GM12878 (cell line): ENCODE results near the gene RABL6. TPM values are rescaled to one million over a fixed set of nuclear protein-coding genes. Genes with fewer than 3 reads are reported as not detected.

ENCODE experiments used
- ATAC-seq: fragments of 200-7000 bp; cut with Tn5 transposase; 3 replicates; pipeline ENCODE4 v1.9.1; 2020; ENCODE audit warnings: mild to moderate bottlenecking, moderate library complexity
- BruUV-seq: library from RNA; stranded (reverse); fragments of 400-500 nt; replicated peaks from 2 replicates; lab custom pipeline; 2021; lab: Mats Ljungman, UMichigan
- CTCF ChIA-PET: fragments of 300-600 bp; sonication (Branson Sonifier 250); formaldehyde crosslinking; extraction: SDS; loops from one replicate; lab custom pipeline; 2021; ENCODE audit warnings: inconsistent platforms; lab: Yijun Ruan, JAX
- POLR2A ChIA-PET: fragments of 350-600 bp; formaldehyde crosslinking; extraction: SDS; loops from one replicate; lab custom pipeline; 2021; ENCODE audit warnings: inconsistent platforms; lab: Charles Lee
- RAD21 ChIA-PET: fragments of 300-600 bp; sonication (Branson Sonifier 250); formaldehyde crosslinking; loops from one replicate; lab custom pipeline; 2023; ENCODE audit warnings: antibody characterized with exemption; ENCODE audit not compliant: unreplicated experiment; lab: Charles Lee
- SMC1A ChIA-PET: fragments of 300-600 bp; sonication (Branson Sonifier 250); formaldehyde crosslinking; loops from one replicate; lab custom pipeline; 2023; ENCODE audit not compliant: unreplicated experiment, uncharacterized antibody; lab: Charles Lee
- DNase-seq: peaks from one replicate; pipeline ENCODE4 v3.0.0-alpha.2; 2011; ENCODE audit warnings: low read depth, low spot score
- FAIRE-seq: peaks from 3 replicates; lab custom pipeline; 2011; peaks lifted over from hg19 to GRCh38; lab: Jason Lieb, UNC
- H2AFZ ChIP-seq: 2 replicates; pipeline ENCODE4 v1.6.0; 2011; ENCODE audit warnings: low read depth, low read length, control low read depth; ENCODE audit not compliant: control insufficient read depth
- H3K27ac ChIP-seq: 2 replicates; pipeline ENCODE4 v1.5.1; 2011; ENCODE audit warnings: control low read depth; ENCODE audit not compliant: control insufficient read depth, insufficient read depth
- H3K27me3 ChIP-seq, 2 experiments: replicated peaks in 1 of 2; 2 replicates each; pipeline versions ENCODE4 v1.6.0 to v1.6.1; 2011; ENCODE audit warnings: low read length in 1 of 2; ENCODE audit not compliant: control insufficient read depth in 2 of 2, insufficient read depth in 2 of 2
- H3K36me3 ChIP-seq, 2 experiments: 2 replicates each; pipeline ENCODE4 v1.5.1; 2011; ENCODE audit warnings: low read length in 1 of 2; ENCODE audit not compliant: control insufficient read depth in 2 of 2, insufficient read depth in 2 of 2
- H3K4me1 ChIP-seq: 2 replicates; pipeline ENCODE4 v1.6.1; 2011; ENCODE audit warnings: mild to moderate bottlenecking, low read length, moderate library complexity, mixed read lengths; ENCODE audit not compliant: control insufficient read depth, insufficient read depth
- H3K4me2 ChIP-seq: 2 replicates; pipeline ENCODE4 v1.6.0; 2011; ENCODE audit warnings: control low read depth; ENCODE audit not compliant: control insufficient read depth, insufficient read depth
- H3K4me3 ChIP-seq: fragments of 200-600 bp; sonication (generic); 2 replicates; pipeline ENCODE4 v1.5.1; 2016
- H3K79me2 ChIP-seq: 2 replicates; pipeline ENCODE4 v1.6.0; 2011; ENCODE audit warnings: low read length; ENCODE audit not compliant: control insufficient read depth, insufficient read depth
- H3K9ac ChIP-seq: 2 replicates; pipeline ENCODE4 v1.8.0; 2011; ENCODE audit warnings: low read length, control low read depth, mixed read lengths; ENCODE audit not compliant: control insufficient read depth, insufficient read depth
- H3K9me3 ChIP-seq: replicated peaks from 3 replicates; pipeline ENCODE4 v1.5.1; 2011; ENCODE audit warnings: mild to moderate bottlenecking, low read length; ENCODE audit not compliant: control insufficient read depth, insufficient read depth
- H4K20me1 ChIP-seq: 2 replicates; pipeline ENCODE4 v1.6.0; 2011; ENCODE audit not compliant: control insufficient read depth, insufficient read depth
- MYC ChIP-seq: IDR thresholded peaks from 2 replicates; pipeline ENCODE4 v1.6.1; 2011; ENCODE audit warnings: mild to moderate bottlenecking, low read length, moderate library complexity, inconsistent platforms; ENCODE audit not compliant: insufficient read depth, insufficient replicate concordance, insufficient read length, severe bottlenecking
- PML ChIP-seq: IDR thresholded peaks from 2 replicates; pipeline ENCODE4 v1.6.1; 2012; ENCODE audit warnings: low read length, inconsistent platforms
- RAD21 ChIP-seq: IDR thresholded peaks from 2 replicates; pipeline ENCODE4 v1.6.1; 2011; ENCODE audit warnings: mild to moderate bottlenecking, low read depth, low read length, moderate library complexity; ENCODE audit not compliant: insufficient read depth
- TAF1 ChIP-seq: IDR thresholded peaks from 2 replicates; pipeline ENCODE4 v1.6.1; 2011; ENCODE audit warnings: mild to moderate bottlenecking, low read depth, low read length, borderline replicate concordance
- ZBTB4 ChIP-seq: fragments of 450-650 bp; formaldehyde crosslinking; IDR thresholded peaks from 2 replicates; pipeline ENCODE4 v1.4.0; 2022; ENCODE audit warnings: mild to moderate bottlenecking, moderate library complexity
- ZNF622 ChIP-seq: fragments of 450-650 bp; IDR thresholded peaks from 2 replicates; pipeline ENCODE4 v1.6.1; 2017; ENCODE audit warnings: mild to moderate bottlenecking, inconsistent platforms
- WGBS: methylation state at CpG from one replicate; pipeline ENCODE4 v1.1.6; 2016; ENCODE audit warnings: low lambda C conversion rate; ENCODE audit not compliant: insufficient replicate concordance, insufficient coverage; ENCODE audit errors: missing lambda C conversion rate; 5-methylcytosine and 5-hydroxymethylcytosine counted together
- in situ Hi-C: fragments of 300-500 bp; cut with MboI; formaldehyde crosslinking; loops from 9 replicates; pipeline ENCODE4 v1.14.3; 2018; ENCODE audit warnings: mixed read lengths
- intact Hi-C: fragments of 100-400 bp; cut with micrococcal nuclease; formaldehyde crosslinking; loops from one replicate; pipeline ENCODE4 v1.14.2; 2022; ENCODE audit not compliant: unreplicated experiment
- polyA plus RNA-seq, 11 experiments: library from polyadenylated mRNA; depleted of rRNA in 4 of 11; unstranded in 6 of 11; stranded (reverse) in 5 of 11; fragments of >200 nt; fragmentation: Nextera tagmentation in 4 of 11; fragmentation: Illumina TruSeq in 1 of 11; extraction: Ambion mirVana in 4 of 11; extraction: Trizol in 1 of 11; gene quantifications; 1 replicate in 1 of 11; 2 replicates in 10 of 11; pipeline versions ENCODE4 v1.2.1 to v1.2.3, GENCODE V29; 2011 to 2016; ENCODE audit warnings: inconsistent platforms in 2 of 11, missing spikeins in 2 of 11, low read depth in 1 of 11
- total RNA-seq, 4 experiments: library from RNA; depleted of rRNA in 3 of 4; stranded (reverse); fragments of >200 nt in 3 of 4; fragmentation: Illumina TruSeq in 1 of 4; extraction: Trizol in 1 of 4; gene quantifications; 2 replicates each; pipeline versions ENCODE4 v1.2.1 to v1.2.3, GENCODE V29; 2013 to 2021
- TF ChIP-seq, protein P1 (sequence below): fragments of 450-650 bp; formaldehyde crosslinking; IDR thresholded peaks from 2 replicates; pipeline ENCODE4 v1.4.0; 2020; ENCODE audit warnings: mild to moderate bottlenecking, moderate library complexity

RABL6 gene
- total and polyA plus RNA-seq, 10 of the 15 experiments (the other 5 are each of a cell fraction or from before 2014, with no cell fraction given) = 1.4 to 134 (median 42.7) TPM

- no peak for TF ChIP-seq PML
- no peak for TF ChIP-seq RAD21
- TF ChIP-seq ZBTB4 (CRISPR knock-in tag) = no peak
- TF ChIP-seq, protein P1, sequence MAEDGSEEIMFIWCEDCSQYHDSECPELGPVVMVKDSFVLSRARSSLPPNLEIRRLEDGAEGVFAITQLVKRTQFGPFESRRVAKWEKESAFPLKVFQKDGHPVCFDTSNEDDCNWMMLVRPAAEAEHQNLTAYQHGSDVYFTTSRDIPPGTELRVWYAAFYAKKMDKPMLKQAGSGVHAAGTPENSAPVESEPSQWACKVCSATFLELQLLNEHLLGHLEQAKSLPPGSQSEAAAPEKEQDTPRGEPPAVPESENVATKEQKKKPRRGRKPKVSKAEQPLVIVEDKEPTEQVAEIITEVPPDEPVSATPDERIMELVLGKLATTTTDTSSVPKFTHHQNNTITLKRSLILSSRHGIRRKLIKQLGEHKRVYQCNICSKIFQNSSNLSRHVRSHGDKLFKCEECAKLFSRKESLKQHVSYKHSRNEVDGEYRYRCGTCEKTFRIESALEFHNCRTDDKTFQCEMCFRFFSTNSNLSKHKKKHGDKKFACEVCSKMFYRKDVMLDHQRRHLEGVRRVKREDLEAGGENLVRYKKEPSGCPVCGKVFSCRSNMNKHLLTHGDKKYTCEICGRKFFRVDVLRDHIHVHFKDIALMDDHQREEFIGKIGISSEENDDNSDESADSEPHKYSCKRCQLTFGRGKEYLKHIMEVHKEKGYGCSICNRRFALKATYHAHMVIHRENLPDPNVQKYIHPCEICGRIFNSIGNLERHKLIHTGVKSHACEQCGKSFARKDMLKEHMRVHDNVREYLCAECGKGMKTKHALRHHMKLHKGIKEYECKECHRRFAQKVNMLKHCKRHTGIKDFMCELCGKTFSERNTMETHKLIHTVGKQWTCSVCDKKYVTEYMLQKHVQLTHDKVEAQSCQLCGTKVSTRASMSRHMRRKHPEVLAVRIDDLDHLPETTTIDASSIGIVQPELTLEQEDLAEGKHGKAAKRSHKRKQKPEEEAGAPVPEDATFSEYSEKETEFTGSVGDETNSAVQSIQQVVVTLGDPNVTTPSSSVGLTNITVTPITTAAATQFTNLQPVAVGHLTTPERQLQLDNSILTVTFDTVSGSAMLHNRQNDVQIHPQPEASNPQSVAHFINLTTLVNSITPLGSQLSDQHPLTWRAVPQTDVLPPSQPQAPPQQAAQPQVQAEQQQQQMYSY (CRISPR knock-in tag) = no peak
- no peak for TF ChIP-seq TAF1
- TF ChIP-seq ZNF622 = no peak
- TF ChIP-seq MYC = no peak
- ATAC-seq (no peak), DNase-seq (no peak), FAIRE-seq (no peak)
- Histone ChIP-seq H3K27me3 (no peaks in the 10 kb centered on the region), H4K20me1 (0 out of 2 replicates have a peak, but pooled peaks cover 2% of the 10 kb centered on the region), H3K4me1 (peaks cover 5% of the 10 kb centered on the region), H2AFZ (no peak overlapping the region), H3K9me3 (no peaks in the 10 kb centered on the region), H3K4me2 (no peak overlapping the region), H3K27ac (no peak overlapping the region; the same call in 1 of the 2 replicates), H3K79me2 (peaks cover 24% of the 10 kb centered on the region), H3K36me3 (peaks cover 3 to 11% of the 10 kb centered on the region in 2 experiments; a peak in 3 of 4 replicates), H3K9ac (no peak overlapping the region), H3K4me3 (no peak overlapping the region)
- POLR2A ChIA-PET = interaction anchor here (0.5 kb wide), 1 partner anchor 161 kb away, joined by 3 read pairs; no protein-coding TSS in a partner anchor
- intact Hi-C loops = no loop called here
- in situ Hi-C loops = no loop called here
- RAD21 ChIA-PET = no interaction called here
- SMC1A ChIA-PET = interaction anchor here (1.2 kb wide), 1 partner anchor 38 kb away, joined by 3 read pairs; no protein-coding TSS in a partner anchor
- 97% methylated on average over 12 of the region's 12 CpGs for WGBS
- BruUV-seq = no TSS peak
- CTCF ChIA-PET = no interaction called here
Measured at GRCh38 chr9:136863623-136864273, 56.0 kb downstream of the RABL6 start.
